NCI-H2029 (cell line): ENCODE measurements around the gene MPV17.
"Not testable (repeated sequence)": the region's sequence is repeated elsewhere in the genome, so short reads cannot be mapped to it uniquely, and the experiment has no call there.

Experiments used
- DNase-seq: peaks from one replicate; lab custom pipeline; 2025; lab: John Stamatoyannopoulos, UW

Gene MPV17

DNA sequence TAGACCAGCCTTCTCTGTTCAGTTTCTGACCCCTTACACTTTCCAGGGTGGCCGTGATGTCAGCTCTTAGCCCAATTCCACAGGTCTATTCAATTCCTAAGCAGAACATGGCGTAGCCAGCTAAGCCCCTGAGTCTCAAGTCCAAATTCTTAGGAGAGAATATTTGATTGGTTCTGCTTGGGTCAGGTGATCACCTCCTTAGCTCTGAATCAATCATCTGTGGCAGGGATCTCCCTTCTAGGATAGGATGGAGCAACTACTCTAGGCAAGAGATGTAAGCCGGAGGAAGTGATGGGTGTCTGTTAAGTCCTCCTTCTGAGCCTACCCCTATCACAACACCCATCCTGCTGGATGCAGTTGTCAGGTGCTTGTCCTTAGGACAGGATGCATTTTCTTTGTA, 25.7 kb downstream of the MPV17 start:
- no peak for DNase-seq

GRCh38 chr2:27296481-27296880, 26.4 kb downstream of the MPV17 start:
- no peak for DNase-seq

DNA sequence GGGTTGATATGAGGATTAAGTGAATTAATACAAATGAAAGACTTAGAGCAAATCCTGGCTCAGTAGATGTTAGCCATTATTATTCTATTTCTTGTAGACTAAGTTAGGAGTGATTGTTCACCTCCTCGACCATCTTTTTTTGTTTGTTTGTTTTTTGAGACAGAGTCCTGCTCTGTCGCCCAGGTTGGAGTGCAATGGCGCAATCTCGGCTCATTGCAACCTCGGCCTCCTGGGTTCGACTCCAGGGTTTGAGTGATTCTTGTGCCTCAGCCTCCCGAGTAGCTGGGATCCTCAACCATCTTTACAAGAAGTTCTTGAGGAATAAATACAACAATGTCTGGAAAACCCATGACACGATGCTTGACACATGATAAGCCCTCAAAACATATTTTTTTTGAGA, 28.0 kb downstream of the MPV17 start:
- DNase-seq = no peak

GRCh38 chr2:27291865-27292264, 31.0 kb downstream of the MPV17 start:
- no peak for DNase-seq

DNA sequence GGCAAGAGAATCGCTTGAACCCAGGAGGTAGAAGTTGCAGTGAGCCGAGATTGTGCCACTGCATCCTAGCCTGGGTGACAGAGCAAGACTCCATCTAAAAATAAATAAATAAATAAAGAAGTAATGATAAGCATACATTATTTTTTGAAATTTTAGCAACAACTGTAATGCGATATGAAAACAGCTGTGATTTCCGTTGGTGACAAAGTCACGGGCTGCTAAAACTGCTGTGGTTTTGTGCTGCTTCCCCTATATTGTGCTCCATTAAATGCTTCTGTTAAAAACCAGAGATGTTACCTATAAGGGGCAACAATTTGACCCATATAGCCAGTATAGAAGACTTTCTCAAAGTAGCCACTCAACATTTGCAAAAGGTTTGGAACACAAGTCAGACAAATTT, 32.3 kb downstream of the MPV17 start:
- DNase-seq = no peak

DNA sequence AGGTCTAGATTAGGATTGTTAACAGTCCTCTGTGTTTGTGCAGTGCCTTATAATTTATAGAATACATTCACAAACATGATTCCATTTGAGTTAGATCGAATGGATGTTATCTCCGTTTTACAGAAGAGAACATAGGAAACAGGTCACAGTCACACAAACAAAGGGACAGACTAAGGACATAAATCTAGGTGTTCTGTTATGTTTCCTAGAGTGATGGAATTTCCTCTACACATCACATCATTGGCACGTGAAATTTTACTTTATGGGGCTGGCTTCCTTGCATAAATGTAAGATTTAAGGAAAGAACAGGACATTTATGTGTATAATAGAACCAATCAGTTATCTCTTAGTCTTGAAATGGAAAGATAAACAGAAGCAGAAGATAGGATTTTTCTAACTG, 34.3 kb downstream of the MPV17 start:
- no peak for DNase-seq

GRCh38 chr2:27285481-27285880, 37.4 kb downstream of the MPV17 start:
- no peak for DNase-seq

GRCh38 chr2:27284996-27285395, 37.9 kb downstream of the MPV17 start:
- DNase-seq = no peak

GRCh38 chr2:27282892-27283291, 40.0 kb downstream of the MPV17 start:
- no peak for DNase-seq

- DNase-seq = no peak
Observed at GRCh38 chr2:27281855-27282559, 40.9 kb downstream of the MPV17 start, which contains the start of gene TRIM54. TRIM54 (plus strand) TSS chr2:27282429; CDS start chr2:27282732, 303 bp downstream.

- DNase-seq = no peak
Observed at GRCh38 chr2:27281442-27281841, 41.5 kb downstream of the MPV17 start.

DNA sequence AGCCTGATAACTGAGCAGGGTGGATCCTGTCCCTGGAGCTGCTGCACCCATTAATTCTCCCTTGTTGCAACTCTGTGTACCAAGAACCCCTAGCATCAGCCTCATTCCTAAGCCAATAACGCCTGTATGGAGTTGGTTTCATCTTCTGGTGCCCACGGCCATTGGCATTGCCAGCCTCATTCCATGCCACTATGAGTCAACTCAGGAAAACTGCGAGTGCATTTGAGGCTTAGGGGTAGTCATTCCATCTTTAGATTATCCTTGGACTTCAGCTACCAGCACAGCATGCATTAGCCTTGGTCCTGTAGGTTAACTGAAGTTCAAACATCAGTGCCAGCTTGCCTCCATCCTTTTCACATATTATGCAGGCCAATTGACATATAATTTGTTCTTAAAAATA, 42.1 kb downstream of the MPV17 start:
- DNase-seq = no peak

DNA sequence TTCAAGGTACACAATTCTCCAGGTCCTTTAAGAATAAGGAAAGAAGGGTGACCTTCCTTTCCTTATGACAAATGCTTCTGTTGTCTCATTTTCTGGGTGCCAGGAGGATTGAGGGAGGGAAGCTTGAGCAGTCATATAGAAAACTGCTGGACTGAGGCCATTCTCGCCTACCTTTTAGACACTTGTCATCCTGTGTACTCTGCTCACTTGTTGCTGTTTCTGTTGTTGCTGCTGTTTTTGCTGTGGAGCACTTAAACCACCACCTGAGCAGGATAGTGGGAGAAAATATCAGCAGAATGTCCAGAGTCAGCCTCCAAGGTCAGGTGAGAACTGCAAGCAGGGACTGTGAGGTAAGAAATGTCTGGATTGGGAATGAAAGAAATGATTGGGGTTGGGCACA, 44.9 kb downstream of the MPV17 start:
- DNase-seq = no peak

- no peak for DNase-seq
Observed at GRCh38 chr2:27275211-27276150, 47.4 kb downstream of the MPV17 start, which contains the start of gene DNAJC5G. DNAJC5G (plus strand) TSS chr2:27275433; CDS start chr2:27276729, 1,296 bp downstream.

DNA sequence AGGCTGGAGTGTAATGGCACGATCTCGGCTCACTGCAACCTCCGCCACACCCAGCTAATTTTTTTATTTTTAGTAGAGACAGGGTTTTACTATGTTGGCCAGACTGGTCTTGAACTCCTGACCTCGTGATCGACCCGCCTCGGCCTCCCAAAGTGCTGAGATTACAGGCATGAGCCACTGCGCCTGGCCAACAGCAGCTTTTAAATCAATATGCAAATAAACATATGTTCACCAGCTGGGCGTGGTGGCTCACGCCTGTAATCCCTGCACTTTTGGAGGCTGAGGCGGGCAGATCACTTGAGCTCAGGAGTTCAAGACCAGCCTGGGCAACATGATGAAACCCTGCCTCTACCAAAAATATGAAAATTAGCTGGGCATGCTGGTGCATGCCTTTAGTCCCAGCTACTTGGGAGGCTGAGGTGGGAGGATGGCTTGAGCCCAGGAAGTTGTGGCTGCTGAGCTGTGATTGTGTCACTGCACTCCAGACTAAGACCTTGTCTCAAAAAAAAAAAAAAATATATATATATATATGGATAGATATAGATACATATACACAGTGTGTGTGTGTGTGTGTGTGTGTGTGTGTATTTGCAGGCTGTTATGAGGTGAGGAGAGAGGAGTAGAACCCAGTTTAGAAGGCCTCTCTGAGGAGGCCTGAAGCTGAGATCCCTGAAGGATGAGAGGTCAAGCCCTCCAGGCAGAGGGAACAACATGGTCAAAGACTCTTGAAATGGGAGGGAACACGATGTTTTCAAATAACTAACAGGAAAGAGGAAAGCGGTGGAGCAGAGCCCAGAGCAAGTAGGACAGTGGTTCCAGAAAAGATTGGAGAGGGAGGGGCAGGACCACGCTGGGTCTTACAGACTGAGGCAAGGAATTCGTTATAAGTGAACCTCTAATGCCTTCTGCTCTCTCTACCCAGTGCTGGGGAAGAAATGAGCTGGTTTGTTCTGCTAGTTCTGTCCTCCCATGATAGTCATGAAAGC, 50.1 kb downstream of the MPV17 start:
- DNase-seq = not testable (repeated sequence)

DNA sequence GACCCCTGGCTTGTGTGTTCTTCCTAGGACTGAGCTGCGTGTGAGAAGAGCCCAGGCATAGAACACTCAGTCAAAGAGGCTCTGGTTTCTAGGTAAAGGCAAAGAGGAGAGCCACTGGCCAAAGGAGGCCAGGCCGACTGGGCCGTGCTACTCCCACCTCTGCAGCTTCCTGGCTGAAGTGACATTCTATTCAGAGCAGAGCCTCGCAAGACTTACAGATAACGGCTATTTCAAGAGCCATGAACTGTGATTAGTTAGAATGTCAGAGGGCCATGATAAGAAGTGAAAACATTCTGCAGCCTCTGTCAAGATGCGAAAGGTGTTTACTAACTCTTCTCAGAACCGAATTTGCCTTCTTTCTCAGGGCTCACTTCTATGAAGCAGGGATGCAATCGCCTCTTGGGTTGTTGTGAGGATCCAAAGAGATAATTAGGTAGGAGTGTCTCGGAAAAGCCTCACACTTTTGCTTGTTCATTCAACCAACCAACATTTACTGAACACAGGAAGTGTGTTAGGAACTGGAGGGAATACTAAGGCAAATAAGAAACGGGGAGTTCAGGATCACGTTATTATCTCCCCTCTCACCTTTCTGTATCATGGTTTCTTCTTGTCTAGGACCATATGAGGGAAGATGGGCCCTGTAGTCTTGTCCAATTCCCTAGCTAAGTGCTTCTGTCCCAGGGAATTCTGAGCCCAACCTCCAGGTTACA, 51.1 kb downstream of the MPV17 start:
- no peak for DNase-seq

DNA sequence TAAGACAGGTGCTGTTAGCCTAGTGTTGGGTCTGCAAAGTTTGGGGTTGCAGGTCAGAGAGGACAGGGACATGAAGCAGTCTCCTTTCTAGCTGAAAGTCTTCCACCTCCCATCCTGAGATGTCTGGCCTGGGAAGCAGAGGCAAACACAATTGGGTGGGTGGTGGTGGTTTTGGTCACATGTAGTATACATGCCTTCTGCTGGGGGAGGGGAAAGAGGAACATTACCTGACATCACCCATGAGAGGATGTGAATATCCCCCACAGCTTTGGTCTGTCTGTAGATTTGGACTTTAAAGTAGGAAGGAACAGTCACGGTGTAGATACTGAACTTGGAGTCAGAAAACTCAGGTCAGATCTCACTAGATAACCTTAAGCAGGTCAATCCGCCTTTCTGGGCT, 52.2 kb downstream of the MPV17 start:
- no peak for DNase-seq

- no peak for DNase-seq
Observed at GRCh38 chr2:27270131-27270530, 52.8 kb downstream of the MPV17 start.

- DNase-seq = not testable (repeated sequence)
Observed at GRCh38 chr2:27268296-27268695, 54.6 kb downstream of the MPV17 start.

DNA sequence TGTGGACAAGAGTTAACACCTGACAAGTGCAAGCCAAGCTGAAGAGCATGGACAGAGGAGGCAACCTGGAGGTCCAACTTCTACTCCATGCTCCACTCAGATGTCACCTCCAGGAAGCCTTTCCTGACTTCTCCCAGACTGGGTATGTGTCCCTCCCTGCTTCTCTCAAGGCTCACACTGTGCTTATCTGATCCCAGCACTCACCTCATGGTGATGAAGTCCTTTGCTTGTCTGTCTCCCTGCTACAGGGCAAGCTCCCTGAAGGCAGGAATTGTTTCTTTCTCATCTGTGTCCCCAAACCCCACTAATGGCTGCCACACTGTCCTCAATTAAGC, 57.4 kb downstream of the MPV17 start:
- no peak for DNase-seq
